Stimulated activated CD8-positive, alpha-beta memory T cell treated with anti-CD3 and anti-CD28 coated beads, Interleukin-15, amount 100 ng/mL, for 1 hour (primary cell): ENCODE results near the gene FRMD5.

Experiments used
- DNase-seq: peaks from one replicate; pipeline ENCODE4 v3.0.0-alpha.2; 2020; ENCODE audit warnings: low read depth

The FRMD5 gene

GRCh38 chr15:43974852-43975251 is 220.2 kb downstream of the FRMD5 start:
- DNase-seq, result no peak

GRCh38 chr15:43969802-43970375 is 225.2 kb downstream of the FRMD5 start:
- DNase-seq, result no peak

GRCh38 chr15:43968551-43968950 is 226.5 kb downstream of the FRMD5 start:
- no peak for DNase-seq

- no peak for DNase-seq
These were observed 228.4 kb downstream of the FRMD5 start for GRCh38 chr15:43966646-43967045.

GRCh38 chr15:43958861-43959330 is 236.2 kb downstream of the FRMD5 start:
- DNase-seq, result no peak

GRCh38 chr15:43957724-43958123 is 237.3 kb downstream of the FRMD5 start:
- no peak for DNase-seq

GRCh38 chr15:43955140-43955539 is 239.9 kb downstream of the FRMD5 start:
- DNase-seq, result no peak

- no peak for DNase-seq
These were observed 240.9 kb downstream of the FRMD5 start for GRCh38 chr15:43954181-43954621.

GRCh38 chr15:43953402-43953801 is 241.7 kb downstream of the FRMD5 start:
- DNase-seq, result no peak

- DNase-seq, result no peak
These were observed 244.5 kb downstream of the FRMD5 start for GRCh38 chr15:43950531-43950930.

- DNase-seq, result no peak
These were observed 246.3 kb downstream of the FRMD5 start for GRCh38 chr15:43948691-43949325.

- DNase-seq, result no peak
These were observed 251.6 kb downstream of the FRMD5 start for GRCh38 chr15:43943511-43943910.

- no peak for DNase-seq
These were observed 252.9 kb downstream of the FRMD5 start for GRCh38 chr15:43942194-43942593.

GRCh38 chr15:43941555-43941954 is 253.5 kb downstream of the FRMD5 start:
- no peak for DNase-seq

- DNase-seq, result no peak
These were observed 254.0 kb downstream of the FRMD5 start for GRCh38 chr15:43941071-43941470.

GRCh38 chr15:43939070-43939469 is 256.0 kb downstream of the FRMD5 start:
- DNase-seq, result no peak

- no peak for DNase-seq
These were observed 260.6 kb downstream of the FRMD5 start for GRCh38 chr15:43934480-43934879.

- DNase-seq, result no peak
These were observed 262.2 kb downstream of the FRMD5 start for GRCh38 chr15:43932907-43933306.

- no peak for DNase-seq
These were observed 263.2 kb downstream of the FRMD5 start for GRCh38 chr15:43931790-43932435.

- DNase-seq, result no peak
These were observed 264.0 kb downstream of the FRMD5 start for GRCh38 chr15:43931119-43931518.

- no peak for DNase-seq
These were observed 264.5 kb downstream of the FRMD5 start for GRCh38 chr15:43930556-43930955.

GRCh38 chr15:43930079-43930478 is 265.0 kb downstream of the FRMD5 start:
- no peak for DNase-seq

GRCh38 chr15:43928152-43928551 is 266.9 kb downstream of the FRMD5 start:
- no peak for DNase-seq
